ENCODE data around the gene STRA8. TPM values are rescaled to one million over a fixed set of nuclear protein-coding genes. Genes with fewer than 3 reads are reported as not detected.

Gene STRA8
- total and polyA plus RNA-seq, 2 of the 13 experiments (the other 11 are each of a cell fraction or from before 2014, with no cell fraction given), result not detected

DNA sequence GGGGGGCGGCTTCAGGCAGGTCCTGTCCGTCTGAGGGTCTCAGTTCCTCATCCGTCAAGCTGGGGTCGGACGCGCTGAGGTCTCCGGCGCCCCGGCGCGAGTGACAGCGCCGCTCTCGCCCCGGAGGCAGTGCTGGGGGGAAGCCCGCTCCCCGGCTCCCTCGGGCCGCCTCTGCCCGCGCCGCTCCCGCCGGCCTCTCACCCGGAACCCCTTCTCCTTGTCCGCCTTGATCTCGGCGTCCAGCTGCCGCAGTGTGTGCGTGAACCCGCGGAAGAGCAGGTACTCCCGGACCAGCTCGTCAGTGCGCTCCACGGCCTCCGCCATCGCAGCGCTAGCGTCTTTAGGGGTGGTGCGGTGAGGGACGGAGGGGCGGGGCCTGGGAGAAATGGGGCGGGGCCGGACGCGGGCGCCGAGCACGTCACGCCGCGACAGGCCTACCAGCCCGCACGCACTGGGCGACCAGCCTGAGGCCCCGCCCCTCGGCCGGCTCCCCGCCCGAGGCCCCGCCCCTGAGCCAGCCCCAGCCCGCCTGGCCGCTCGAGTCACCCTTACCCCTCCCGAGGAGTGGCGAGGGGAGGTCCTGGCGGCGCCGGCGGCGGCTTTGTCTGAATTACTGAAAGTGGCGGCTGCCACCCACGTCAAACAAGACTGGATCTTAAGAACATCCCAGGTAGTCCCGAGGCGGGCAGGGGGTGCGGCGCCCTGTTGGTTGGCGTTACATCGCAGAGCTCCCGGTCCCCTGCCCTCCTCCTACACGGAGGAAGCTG is 22.3 kb upstream of the STRA8 start, which contains the start of gene WDR91 (continued):
- TF ChIP-seq ZNF12 (CRISPR knock-in tag; IDR thresholded peaks at IDR 0.05) (no peak), YY1 (IDR thresholded peaks at IDR 0.05; ENCODE audit: insufficient read depth, insufficient replicate concordance, low read depth, low read length) (peak; percentile 91), FOXC1 (CRISPR knock-in tag; IDR thresholded peaks at IDR 0.05; ENCODE audit: borderline replicate concordance) (peak; percentile 65; the same call in 1 of the 2 replicates), SALL1 (CRISPR knock-in tag; IDR thresholded peaks at IDR 0.05) (peak; percentile 60), RAD21 (CRISPR knock-in tag; IDR thresholded peaks at IDR 0.05) (0 out of 2 replicates have a peak, but pooled peaks have one; percentile 11), ZNF546 (CRISPR knock-in tag; conservative IDR thresholded peaks at IDR 0.05) (0 out of 2 replicates have a peak, but pooled peaks have one; percentile 39), ASH2L (IDR thresholded peaks at IDR 0.05; ENCODE audit: insufficient read length, low read depth, low read length) (peak; percentile 79), MED8 (CRISPR knock-in tag; IDR thresholded peaks at IDR 0.05; ENCODE audit: insufficient replicate concordance) (peak; percentile 53), MXI1 (IDR thresholded peaks at IDR 0.05; ENCODE audit: borderline replicate concordance, low read depth, low read length) (peak; percentile 38; the same call in 1 of the 3 replicates), ZFY (CRISPR knock-in tag; IDR thresholded peaks at IDR 0.05) (peak; percentile 61; the same call in 1 of the 2 replicates), KAT7 (CRISPR knock-in tag; IDR thresholded peaks at IDR 0.05; ENCODE audit: borderline replicate concordance) (0 out of 2 replicates have a peak, but pooled peaks have one; percentile 41), CAMTA2 (CRISPR knock-in tag; IDR thresholded peaks at IDR 0.05; ENCODE audit: borderline replicate concordance) (peak; percentile 61; the same call in 1 of the 2 replicates), HES4 (CRISPR knock-in tag; IDR thresholded peaks at IDR 0.05; ENCODE audit: borderline replicate concordance) (peak; percentile 73), HOXA5 (CRISPR knock-in tag; IDR thresholded peaks at IDR 0.05) (peak; percentile 32; the same call in 1 of the 2 replicates), THAP11 (CRISPR knock-in tag; IDR thresholded peaks at IDR 0.05) (0 out of 2 replicates have a peak, but pooled peaks have one; percentile 41), ZNF629 (CRISPR knock-in tag; conservative IDR thresholded peaks at IDR 0.05) (no peak), ZNF558 (CRISPR knock-in tag; IDR thresholded peaks at IDR 0.05; ENCODE audit: borderline replicate concordance) (no peak), FOXK1 (CRISPR knock-in tag; IDR thresholded peaks at IDR 0.05; ENCODE audit: borderline replicate concordance, low read depth) (0 out of 2 replicates have a peak, but pooled peaks have one; percentile 20)
- TF ChIP-seq, protein P1, sequence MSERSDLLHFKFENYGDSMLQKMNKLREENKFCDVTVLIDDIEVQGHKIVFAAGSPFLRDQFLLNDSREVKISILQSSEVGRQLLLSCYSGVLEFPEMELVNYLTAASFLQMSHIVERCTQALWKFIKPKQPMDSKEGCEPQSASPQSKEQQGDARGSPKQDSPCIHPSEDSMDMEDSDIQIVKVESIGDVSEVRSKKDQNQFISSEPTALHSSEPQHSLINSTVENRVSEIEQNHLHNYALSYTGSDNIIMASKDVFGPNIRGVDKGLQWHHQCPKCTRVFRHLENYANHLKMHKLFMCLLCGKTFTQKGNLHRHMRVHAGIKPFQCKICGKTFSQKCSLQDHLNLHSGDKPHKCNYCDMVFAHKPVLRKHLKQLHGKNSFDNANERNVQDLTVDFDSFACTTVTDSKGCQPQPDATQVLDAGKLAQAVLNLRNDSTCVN (CRISPR knock-in tag; IDR thresholded peaks at IDR 0.05; ENCODE audit: borderline replicate concordance), result peak; percentile 8; the same call in 1 of the 2 replicates
- TF ChIP-seq, protein P2, sequence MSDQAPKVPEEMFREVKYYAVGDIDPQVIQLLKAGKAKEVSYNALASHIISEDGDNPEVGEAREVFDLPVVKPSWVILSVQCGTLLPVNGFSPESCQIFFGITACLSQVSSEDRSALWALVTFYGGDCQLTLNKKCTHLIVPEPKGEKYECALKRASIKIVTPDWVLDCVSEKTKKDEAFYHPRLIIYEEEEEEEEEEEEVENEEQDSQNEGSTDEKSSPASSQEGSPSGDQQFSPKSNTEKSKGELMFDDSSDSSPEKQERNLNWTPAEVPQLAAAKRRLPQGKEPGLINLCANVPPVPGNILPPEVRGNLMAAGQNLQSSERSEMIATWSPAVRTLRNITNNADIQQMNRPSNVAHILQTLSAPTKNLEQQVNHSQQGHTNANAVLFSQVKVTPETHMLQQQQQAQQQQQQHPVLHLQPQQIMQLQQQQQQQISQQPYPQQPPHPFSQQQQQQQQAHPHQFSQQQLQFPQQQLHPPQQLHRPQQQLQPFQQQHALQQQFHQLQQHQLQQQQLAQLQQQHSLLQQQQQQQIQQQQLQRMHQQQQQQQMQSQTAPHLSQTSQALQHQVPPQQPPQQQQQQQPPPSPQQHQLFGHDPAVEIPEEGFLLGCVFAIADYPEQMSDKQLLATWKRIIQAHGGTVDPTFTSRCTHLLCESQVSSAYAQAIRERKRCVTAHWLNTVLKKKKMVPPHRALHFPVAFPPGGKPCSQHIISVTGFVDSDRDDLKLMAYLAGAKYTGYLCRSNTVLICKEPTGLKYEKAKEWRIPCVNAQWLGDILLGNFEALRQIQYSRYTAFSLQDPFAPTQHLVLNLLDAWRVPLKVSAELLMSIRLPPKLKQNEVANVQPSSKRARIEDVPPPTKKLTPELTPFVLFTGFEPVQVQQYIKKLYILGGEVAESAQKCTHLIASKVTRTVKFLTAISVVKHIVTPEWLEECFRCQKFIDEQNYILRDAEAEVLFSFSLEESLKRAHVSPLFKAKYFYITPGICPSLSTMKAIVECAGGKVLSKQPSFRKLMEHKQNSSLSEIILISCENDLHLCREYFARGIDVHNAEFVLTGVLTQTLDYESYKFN (CRISPR knock-in tag; conservative IDR thresholded peaks at IDR 0.05), result 0 out of 2 replicates have a peak, but pooled peaks have one; percentile 24
- TF ChIP-seq, protein P3, sequence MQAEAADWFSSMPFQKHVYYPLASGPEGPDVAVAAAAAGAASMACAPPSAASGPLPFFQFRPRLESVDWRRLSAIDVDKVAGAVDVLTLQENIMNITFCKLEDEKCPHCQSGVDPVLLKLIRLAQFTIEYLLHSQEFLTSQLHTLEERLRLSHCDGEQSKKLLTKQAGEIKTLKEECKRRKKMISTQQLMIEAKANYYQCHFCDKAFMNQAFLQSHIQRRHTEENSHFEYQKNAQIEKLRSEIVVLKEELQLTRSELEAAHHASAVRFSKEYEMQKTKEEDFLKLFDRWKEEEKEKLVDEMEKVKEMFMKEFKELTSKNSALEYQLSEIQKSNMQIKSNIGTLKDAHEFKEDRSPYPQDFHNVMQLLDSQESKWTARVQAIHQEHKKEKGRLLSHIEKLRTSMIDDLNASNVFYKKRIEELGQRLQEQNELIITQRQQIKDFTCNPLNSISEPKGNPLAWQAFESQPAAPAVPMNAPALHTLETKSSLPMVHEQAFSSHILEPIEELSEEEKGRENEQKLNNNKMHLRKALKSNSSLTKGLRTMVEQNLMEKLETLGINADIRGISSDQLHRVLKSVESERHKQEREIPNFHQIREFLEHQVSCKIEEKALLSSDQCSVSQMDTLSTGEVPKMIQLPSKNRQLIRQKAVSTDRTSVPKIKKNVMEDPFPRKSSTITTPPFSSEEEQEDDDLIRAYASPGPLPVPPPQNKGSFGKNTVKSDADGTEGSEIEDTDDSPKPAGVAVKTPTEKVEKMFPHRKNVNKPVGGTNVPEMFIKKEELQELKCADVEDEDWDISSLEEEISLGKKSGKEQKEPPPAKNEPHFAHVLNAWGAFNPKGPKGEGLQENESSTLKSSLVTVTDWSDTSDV (CRISPR knock-in tag; IDR thresholded peaks at IDR 0.05), result peak; percentile 50; the same call in 1 of the 2 replicates
